Measurements from ENCODE around the gene ABCA13. TPM values are rescaled to one million over a fixed set of nuclear protein-coding genes. Genes with fewer than 3 reads are reported as not detected.
A peak's percentile ranks its signal among the peaks of the same experiment; 100 is the strongest.
"Not testable (repeated sequence)": the region's sequence is repeated elsewhere in the genome, so short reads cannot be mapped to it uniquely, and the experiment has no call there.

The ABCA13 gene
- 0.18 and 0.44 TPM in 2 replicates for total RNA-seq

DNA sequence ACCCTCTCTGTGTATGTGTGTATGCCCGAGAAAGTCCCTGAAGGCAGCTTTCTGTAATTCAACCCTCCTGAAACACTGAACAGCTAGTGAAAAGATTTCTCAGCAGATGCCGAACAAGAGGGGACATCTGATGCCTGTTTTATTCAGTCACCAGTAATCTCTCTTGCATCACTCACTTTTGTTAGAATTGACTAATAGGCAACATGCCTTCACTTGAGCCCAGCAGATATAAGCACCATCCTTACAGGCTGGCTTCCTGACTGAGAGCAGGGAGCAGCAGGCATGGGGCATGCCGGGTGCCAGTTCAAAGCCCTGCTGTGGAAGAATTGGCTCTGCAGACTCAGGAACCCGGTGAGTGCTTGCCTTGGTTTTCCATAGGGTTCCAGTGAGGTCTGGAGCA lies at the start of gene ABCA13:
Gene ABCA13, plus strand, starts transcription at position 257 of the 400 bp plus-strand sequence. Its CDS starts 26 bp downstream, at position 283.
- DNase-seq (ENCODE audit: extremely low read depth, low read depth, low spot score), result no peak

GRCh38 chr7:48126037-48126436 lies 45.2 kb upstream of the ABCA13 start:
- no peak for DNase-seq (ENCODE audit: extremely low read depth, low read depth, low spot score)

DNA sequence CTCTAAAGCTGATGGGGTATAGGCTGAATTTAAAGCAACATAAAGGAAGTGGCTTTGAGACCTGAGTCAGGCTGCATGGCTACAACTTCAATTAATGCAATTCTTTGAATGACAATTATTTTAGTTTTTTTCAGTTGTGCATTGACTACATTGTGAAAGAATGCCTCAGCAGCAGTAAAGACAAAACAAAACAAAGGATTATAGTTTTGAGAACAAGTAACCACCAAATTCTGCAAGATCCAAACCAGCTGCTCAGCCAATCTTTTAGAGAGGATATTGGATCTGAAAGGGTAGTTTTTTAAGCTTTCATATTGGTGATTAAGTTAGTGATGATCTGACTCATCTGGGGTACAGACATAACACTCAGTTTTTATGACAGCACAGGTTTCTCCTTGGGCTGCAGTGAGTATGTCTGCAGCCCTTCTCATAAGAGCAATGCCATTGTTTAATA lies 40.6 kb upstream of the ABCA13 start:
- DNase-seq (ENCODE audit: extremely low read depth, low read depth, low spot score), result no peak

DNA sequence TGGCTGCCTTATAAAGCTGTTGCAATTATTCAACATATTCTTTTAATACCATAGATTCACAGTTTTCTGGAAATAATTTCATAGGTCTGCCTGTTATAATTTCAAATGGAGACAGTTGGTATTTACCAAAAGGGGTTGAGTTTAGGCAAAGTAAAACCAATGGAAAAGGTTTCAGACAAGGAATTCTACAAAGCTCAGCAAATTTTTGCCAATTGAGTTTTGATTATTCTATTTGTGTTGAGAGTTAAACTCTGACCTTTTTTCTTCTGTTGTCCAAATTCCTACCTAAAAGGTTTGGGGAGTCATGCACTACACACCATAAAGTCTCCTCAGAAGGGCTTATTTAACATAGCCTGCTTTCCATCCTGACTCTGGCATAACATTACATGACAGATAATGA lies 38.5 kb upstream of the ABCA13 start:
- no peak for DNase-seq (ENCODE audit: extremely low read depth, low read depth, low spot score)

DNA sequence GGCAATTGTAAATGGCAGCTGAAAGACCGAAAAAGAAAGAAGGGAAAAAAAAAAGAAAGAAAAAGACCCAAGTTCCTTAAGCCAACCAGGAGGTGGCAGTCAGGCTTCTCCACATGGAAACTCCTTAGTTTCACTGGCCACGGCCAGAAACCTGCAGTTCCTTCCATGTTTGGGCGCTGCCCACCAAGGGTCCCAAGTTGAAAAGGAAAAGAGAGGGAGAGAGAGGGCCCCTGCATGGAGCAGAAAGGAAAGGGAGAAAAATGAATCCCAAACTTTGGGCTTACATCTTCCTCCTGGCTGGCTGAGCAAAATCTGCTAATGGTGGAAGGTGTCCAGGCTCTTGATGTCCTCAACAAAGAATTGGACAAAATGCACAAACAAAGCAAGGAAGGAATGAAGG lies 31.8 kb upstream of the ABCA13 start:
- DNase-seq (ENCODE audit: extremely low read depth, low read depth, low spot score), result no peak

DNA sequence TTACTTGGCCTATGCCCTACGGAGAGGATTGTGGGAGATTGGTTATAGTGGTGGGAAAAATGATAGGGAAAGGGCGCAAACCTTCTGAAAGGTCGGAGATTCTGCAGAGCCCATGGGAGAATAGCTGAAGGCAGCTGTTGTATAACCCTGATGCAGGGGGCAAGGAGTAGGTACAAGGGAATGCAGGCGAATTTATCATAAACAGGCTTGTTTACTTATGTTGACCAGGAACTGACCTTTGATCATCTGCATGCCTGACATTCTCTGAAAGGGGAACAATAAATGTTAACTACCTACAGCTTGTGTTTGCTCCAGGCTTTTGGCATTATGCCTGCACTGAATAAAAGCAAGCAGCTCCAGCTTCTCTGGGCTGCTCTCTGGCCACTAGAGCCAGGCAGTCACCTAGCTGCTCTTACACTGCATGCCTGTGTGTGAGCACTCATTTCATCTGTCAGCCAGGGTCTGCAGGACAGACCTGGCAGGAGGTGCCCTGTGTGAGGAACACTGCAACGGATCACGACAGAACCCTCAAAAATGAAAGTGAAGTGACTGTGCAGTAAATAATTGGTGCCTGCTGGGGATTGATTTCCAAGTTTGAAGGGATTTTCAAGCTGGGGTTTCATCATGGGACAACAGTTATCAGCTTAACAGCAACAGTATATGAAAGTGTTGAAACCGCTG lies 31.1 kb upstream of the ABCA13 start:
- DNase-seq (ENCODE audit: extremely low read depth, low read depth, low spot score), result peak; percentile 51

- DNase-seq (ENCODE audit: extremely low read depth, low read depth, low spot score), result no peak
These were observed 29.7 kb upstream of the ABCA13 start for GRCh38 chr7:48141521-48141920.

- DNase-seq (ENCODE audit: extremely low read depth, low read depth, low spot score), result no peak
These were observed 26.9 kb upstream of the ABCA13 start for GRCh38 chr7:48144291-48144768.

DNA sequence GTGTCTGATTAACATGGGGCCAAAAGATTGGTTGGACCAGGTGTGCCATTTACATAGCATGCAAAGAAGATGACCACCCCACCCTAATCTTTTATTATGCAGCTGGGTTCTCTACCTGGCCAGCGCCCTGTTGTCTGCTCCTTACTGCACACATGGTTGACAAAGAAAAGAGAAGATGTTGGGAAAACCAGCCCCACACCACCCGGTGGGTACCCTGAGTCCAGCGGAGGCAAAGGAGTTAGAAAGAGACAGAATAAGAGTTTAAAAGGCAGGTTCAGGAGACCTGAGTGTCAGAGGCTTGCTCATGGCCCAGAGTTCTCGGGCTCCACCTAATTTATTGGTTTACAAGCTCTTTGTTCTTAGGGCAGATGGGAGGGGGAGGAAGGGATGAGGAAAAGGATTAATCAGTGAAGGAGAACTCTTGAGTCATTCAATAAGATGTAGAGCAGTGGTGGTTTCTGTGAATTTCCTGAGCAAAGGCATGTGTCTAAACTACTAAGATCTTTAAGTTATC lies 24.1 kb upstream of the ABCA13 start:
- DNase-seq (ENCODE audit: extremely low read depth, low read depth, low spot score), result no peak

DNA sequence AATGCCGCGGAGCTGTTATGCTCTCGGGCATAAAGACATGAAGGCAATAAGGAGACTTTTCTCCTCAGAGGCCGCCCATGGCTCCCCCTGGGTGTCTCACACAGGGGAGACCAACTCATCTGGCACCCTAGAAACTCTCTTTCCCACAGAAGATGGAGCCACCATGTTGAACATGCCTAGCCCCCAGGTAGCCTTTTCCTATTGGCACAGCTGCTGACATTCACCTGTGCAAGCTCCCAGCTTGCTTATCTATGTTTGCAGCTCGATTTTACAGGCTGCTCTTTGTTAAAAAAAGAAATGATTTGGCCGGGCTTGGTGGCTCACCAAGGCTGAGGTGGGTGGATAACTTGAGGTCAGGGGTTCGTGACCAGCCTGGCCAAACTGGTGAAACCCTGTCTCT lies 23.6 kb upstream of the ABCA13 start:
- not testable (repeated sequence) for DNase-seq (ENCODE audit: extremely low read depth, low read depth, low spot score)

GRCh38 chr7:48148311-48148710 lies 22.9 kb upstream of the ABCA13 start:
- DNase-seq (ENCODE audit: extremely low read depth, low read depth, low spot score), result no peak

GRCh38 chr7:48149058-48149457 lies 22.2 kb upstream of the ABCA13 start:
- DNase-seq (ENCODE audit: extremely low read depth, low read depth, low spot score), result no peak

- no peak for DNase-seq (ENCODE audit: extremely low read depth, low read depth, low spot score)
These were observed 21.2 kb upstream of the ABCA13 start for GRCh38 chr7:48150086-48150485.

DNA sequence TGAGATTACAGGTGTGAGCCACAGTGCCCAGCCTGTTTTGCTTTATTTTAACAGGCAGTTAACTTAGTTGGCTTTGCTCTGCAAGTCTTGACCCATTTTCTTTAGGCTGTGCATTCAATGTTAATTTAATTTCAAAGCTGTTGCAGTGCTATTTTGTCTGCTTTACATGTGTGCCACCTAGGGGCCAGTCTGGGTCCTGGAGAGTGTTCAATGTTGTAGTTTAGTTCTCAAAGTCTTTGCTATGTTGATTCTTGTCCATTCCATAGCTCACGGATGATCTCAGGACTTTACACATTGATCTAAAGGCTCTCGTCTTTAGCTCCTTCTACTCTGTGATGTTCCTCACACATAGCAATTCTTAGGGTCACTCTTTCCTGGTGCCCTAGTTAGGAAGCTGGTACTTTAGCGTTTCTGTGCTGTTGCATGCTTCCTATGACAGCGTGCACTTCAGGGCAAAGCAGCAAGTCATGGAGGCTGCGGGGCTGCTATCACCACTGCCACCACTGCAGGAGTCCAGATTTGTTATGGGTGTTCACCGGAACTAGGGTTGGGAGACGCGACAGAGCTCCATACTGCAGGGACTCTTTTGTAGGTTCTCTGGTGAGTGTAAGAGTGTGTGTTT lies 16.4 kb upstream of the ABCA13 start:
- no peak for DNase-seq (ENCODE audit: extremely low read depth, low read depth, low spot score)

- no peak for DNase-seq (ENCODE audit: extremely low read depth, low read depth, low spot score)
These were observed 12.9 kb upstream of the ABCA13 start for GRCh38 chr7:48158404-48158803.

DNA sequence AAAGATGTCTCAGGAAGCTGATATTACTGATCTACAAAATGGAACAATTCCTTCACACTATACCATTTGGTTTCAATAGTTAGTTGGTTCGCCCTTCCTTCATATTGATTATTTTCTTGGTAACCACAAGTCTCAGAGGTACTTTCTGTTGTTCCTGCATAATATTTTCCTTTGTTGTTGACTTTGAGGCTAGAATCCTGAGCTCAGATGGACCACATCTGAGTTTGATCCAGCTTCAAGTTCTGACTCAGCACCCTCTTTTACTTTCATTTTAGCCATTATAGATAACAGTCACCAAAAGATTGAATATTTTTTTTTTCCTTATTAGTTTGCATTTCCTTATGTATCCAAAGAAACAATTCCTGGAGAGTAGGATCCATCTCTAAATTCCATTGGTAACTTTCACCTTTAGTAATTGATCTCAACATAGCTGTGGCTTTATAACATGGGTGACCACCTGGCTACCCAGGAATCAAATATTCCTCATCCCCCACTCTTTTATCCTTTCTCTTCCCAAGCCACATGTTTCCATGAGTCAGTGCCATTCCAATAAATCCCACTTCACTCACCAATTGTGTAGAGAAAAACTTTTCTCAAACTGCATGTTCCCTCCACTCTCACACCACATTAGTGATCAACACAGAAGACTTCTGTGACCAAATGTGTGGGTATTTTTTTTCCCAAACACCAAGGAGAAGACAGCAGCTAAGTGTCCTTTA lies 9.7 kb upstream of the ABCA13 start:
- no peak for DNase-seq (ENCODE audit: extremely low read depth, low read depth, low spot score)

GRCh38 chr7:48165157-48165556 lies 6.1 kb upstream of the ABCA13 start:
- no peak for DNase-seq (ENCODE audit: extremely low read depth, low read depth, low spot score)

- DNase-seq (ENCODE audit: extremely low read depth, low read depth, low spot score), result peak; percentile 33
These were observed 3.1 kb upstream of the ABCA13 start for GRCh38 chr7:48168159-48168558.

DNA sequence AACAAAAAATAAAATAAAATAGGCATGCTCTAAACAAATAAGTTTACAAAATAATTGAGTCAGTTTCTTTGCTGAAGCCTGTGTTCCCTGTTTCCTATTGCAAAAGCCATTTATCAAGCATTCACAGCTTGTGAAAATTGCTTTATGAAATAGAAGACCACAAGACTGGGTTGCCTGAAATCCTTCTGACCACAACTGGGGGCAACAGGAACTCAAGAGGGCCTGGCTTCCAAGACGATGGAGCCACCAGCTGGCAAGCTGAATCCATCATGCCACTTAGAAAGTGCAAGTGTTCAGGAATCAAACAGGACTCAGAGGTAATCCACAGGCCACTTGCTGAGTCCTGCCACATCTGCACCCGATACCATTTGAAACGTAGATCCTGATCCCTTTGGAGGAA lies 752 bp upstream of the ABCA13 start:
- DNase-seq (ENCODE audit: extremely low read depth, low read depth, low spot score), result no peak

GRCh38 chr7:48173313-48173712 lies 2.1 kb downstream of the ABCA13 start:
- no peak for DNase-seq (ENCODE audit: extremely low read depth, low read depth, low spot score)

DNA sequence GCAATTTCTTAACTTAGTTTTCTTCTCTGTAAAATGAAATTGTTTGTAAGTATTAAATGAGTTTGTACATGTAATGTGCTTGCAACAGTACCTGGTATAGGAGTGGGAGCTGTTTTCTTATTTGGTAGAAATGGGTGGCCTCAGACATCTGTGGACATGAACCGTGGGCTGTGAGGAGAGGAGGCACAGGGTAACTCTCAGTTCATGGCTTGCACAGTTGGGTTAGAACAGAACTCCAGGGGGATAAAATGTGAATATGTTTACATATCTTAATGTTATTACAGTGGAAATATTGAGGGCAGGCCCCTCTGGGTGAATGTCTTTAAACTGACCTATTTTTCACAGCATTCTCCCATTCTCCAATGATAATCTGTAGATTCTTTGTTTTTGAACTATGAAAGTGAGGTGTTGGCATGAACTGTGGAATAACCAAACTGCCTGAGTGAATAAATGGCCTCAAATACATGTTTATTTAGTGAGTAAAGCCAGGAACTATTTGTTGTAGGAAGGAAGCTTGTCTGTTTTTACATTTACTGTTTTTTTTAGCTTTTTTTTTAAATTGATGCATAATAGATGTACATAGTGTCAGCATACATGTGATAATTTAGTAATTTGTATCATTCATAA lies 2.6 kb downstream of the ABCA13 start:
- DNase-seq (ENCODE audit: extremely low read depth, low read depth, low spot score), result peak; percentile 22

All from glomerular endothelial cell (primary cell).